SK-N-SH (cell line): ENCODE measurements around the gene TBXAS1.

ENCODE experiments used
- EP300 ChIP-seq, 2 experiments: IDR thresholded peaks; 2 replicates each; pipeline versions ENCODE4 v1.4.0 to v1.6.1; 2012; ENCODE audit warnings: borderline replicate concordance in 1 of 2, low read depth in 1 of 2, low read length in 1 of 2
- EZH2phosphoT487 ChIP-seq: fragments of 200-600 bp; sonication (generic); IDR thresholded peaks from 2 replicates; pipeline ENCODE4 v1.6.1; 2017; ENCODE audit warnings: low read depth, mixed run types, mild to moderate bottlenecking, antibody characterized with exemption, moderate library complexity, borderline replicate concordance
- FOXM1 ChIP-seq: IDR thresholded peaks from 2 replicates; pipeline ENCODE4 v1.4.0; 2012; ENCODE audit warnings: low read depth, mild to moderate bottlenecking
- JUND ChIP-seq: IDR thresholded peaks from 2 replicates; pipeline ENCODE4 v1.4.0; 2012
- MXI1 ChIP-seq: IDR thresholded peaks from 2 replicates; pipeline ENCODE4 v1.6.1; 2012; ENCODE audit warnings: mild to moderate bottlenecking, low read depth, low read length, improper control_type of control experiment
- RFX5 ChIP-seq: IDR thresholded peaks from 2 replicates; pipeline ENCODE4 v1.6.1; 2012; ENCODE audit warnings: mild to moderate bottlenecking, improper control_type of control experiment, low read length
- TCF12 ChIP-seq: IDR thresholded peaks from 2 replicates; pipeline ENCODE4 v1.4.0; 2012
- TEAD4 ChIP-seq: IDR thresholded peaks from 2 replicates; pipeline ENCODE4 v1.4.0; 2012; ENCODE audit warnings: mild to moderate bottlenecking, borderline replicate concordance; ENCODE audit not compliant: insufficient read depth
- USF1 ChIP-seq: IDR thresholded peaks from 2 replicates; pipeline ENCODE4 v1.4.0; 2012; ENCODE audit warnings: low read depth, borderline replicate concordance
- TF ChIP-seq, protein P1 (sequence below): fragments of 200-600 bp; sonication (generic); IDR thresholded peaks from 2 replicates; pipeline ENCODE4 v1.6.1; 2017; ENCODE audit warnings: antibody characterized with exemption, mild to moderate bottlenecking, moderate library complexity
- TF ChIP-seq, protein P2 (sequence below): IDR thresholded peaks from 2 replicates; pipeline ENCODE4 v1.6.1; 2012; ENCODE audit warnings: mild to moderate bottlenecking, low read depth, low read length, moderate library complexity
- TF ChIP-seq, protein P3 (sequence below): IDR thresholded peaks from 2 replicates; pipeline ENCODE4 v1.4.0; 2012; ENCODE audit warnings: low read depth

GRCh38 chr7:139995017-139995915, 166.2 kb downstream of the TBXAS1 start:
- TF ChIP-seq, protein P1, sequence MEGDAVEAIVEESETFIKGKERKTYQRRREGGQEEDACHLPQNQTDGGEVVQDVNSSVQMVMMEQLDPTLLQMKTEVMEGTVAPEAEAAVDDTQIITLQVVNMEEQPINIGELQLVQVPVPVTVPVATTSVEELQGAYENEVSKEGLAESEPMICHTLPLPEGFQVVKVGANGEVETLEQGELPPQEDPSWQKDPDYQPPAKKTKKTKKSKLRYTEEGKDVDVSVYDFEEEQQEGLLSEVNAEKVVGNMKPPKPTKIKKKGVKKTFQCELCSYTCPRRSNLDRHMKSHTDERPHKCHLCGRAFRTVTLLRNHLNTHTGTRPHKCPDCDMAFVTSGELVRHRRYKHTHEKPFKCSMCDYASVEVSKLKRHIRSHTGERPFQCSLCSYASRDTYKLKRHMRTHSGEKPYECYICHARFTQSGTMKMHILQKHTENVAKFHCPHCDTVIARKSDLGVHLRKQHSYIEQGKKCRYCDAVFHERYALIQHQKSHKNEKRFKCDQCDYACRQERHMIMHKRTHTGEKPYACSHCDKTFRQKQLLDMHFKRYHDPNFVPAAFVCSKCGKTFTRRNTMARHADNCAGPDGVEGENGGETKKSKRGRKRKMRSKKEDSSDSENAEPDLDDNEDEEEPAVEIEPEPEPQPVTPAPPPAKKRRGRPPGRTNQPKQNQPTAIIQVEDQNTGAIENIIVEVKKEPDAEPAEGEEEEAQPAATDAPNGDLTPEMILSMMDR = no peak
- TF ChIP-seq USF1 (no peak), FOXM1 (no peak), JUND (no peak), MXI1 (no peak), RFX5 (no peak), EP300 (IDR thresholded peaks at IDR 0.05; ENCODE audit: borderline replicate concordance in 1 of 2, low read depth in 1 of 2, low read length in 1 of 2) (no peak), EZH2phosphoT487 (no peak), TCF12 (no peak), TEAD4 (no peak)
- TF ChIP-seq, protein P2, sequence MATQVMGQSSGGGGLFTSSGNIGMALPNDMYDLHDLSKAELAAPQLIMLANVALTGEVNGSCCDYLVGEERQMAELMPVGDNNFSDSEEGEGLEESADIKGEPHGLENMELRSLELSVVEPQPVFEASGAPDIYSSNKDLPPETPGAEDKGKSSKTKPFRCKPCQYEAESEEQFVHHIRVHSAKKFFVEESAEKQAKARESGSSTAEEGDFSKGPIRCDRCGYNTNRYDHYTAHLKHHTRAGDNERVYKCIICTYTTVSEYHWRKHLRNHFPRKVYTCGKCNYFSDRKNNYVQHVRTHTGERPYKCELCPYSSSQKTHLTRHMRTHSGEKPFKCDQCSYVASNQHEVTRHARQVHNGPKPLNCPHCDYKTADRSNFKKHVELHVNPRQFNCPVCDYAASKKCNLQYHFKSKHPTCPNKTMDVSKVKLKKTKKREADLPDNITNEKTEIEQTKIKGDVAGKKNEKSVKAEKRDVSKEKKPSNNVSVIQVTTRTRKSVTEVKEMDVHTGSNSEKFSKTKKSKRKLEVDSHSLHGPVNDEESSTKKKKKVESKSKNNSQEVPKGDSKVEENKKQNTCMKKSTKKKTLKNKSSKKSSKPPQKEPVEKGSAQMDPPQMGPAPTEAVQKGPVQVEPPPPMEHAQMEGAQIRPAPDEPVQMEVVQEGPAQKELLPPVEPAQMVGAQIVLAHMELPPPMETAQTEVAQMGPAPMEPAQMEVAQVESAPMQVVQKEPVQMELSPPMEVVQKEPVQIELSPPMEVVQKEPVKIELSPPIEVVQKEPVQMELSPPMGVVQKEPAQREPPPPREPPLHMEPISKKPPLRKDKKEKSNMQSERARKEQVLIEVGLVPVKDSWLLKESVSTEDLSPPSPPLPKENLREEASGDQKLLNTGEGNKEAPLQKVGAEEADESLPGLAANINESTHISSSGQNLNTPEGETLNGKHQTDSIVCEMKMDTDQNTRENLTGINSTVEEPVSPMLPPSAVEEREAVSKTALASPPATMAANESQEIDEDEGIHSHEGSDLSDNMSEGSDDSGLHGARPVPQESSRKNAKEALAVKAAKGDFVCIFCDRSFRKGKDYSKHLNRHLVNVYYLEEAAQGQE = no peak
- TF ChIP-seq, protein P3, sequence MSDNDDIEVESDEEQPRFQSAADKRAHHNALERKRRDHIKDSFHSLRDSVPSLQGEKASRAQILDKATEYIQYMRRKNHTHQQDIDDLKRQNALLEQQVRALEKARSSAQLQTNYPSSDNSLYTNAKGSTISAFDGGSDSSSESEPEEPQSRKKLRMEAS = no peak
